ENCODE data around the gene LMNA.

GRCh38 chr1:156180471-156180870, 66.0 kb downstream of the LMNA start:
- no peak for TF ChIP-seq CTCF (IDR thresholded peaks at IDR 0.05)
- TF ChIP-seq POLR2A (IDR thresholded peaks at IDR 0.05), result no peak
